GM19238 (cell line): Measurements from ENCODE around the gene MGLL.
A peak's percentile ranks its signal among the peaks of the same experiment; 100 is the strongest.

Experiments used
- DNase-seq: peaks from one replicate; pipeline ENCODE4 v3.0.0; 2011; ENCODE audit warnings: low spot score; ENCODE audit not compliant: insufficient read length

The MGLL gene

GRCh38 chr3:127676456-127676855 lies 145.9 kb downstream of the MGLL start:
- DNase-seq, result no peak

GRCh38 chr3:127675651-127676391 lies 146.5 kb downstream of the MGLL start:
- no peak for DNase-seq

GRCh38 chr3:127674790-127675189 lies 147.5 kb downstream of the MGLL start:
- DNase-seq, result no peak

GRCh38 chr3:127674101-127674721 lies 148.1 kb downstream of the MGLL start:
- DNase-seq, result no peak

GRCh38 chr3:127673191-127674100 lies 148.9 kb downstream of the MGLL start:
- DNase-seq, result peak; percentile 38

- peak; percentile 87 for DNase-seq
Observed at GRCh38 chr3:127672429-127673190, 149.7 kb downstream of the MGLL start, which contains the start of gene ABTB1. ABTB1 (plus strand) TSS chr3:127672952; CDS start chr3:127673026, 74 bp downstream.

GRCh38 chr3:127671523-127672428 lies 150.5 kb downstream of the MGLL start:
- peak; percentile 45 for DNase-seq

GRCh38 chr3:127670761-127671522 lies 151.4 kb downstream of the MGLL start:
- DNase-seq, result no peak

- no peak for DNase-seq
Observed at GRCh38 chr3:127670229-127670559, 152.1 kb downstream of the MGLL start.

- no peak for DNase-seq
Observed at GRCh38 chr3:127669541-127670228, 152.6 kb downstream of the MGLL start.

GRCh38 chr3:127668906-127669305 lies 153.4 kb downstream of the MGLL start:
- DNase-seq, result no peak

- DNase-seq, result no peak
Observed at GRCh38 chr3:127667119-127667681, 155.1 kb downstream of the MGLL start.

- DNase-seq, result no peak
Observed at GRCh38 chr3:127666676-127667075, 155.6 kb downstream of the MGLL start.

GRCh38 chr3:127665586-127665985 lies 156.7 kb downstream of the MGLL start:
- no peak for DNase-seq

GRCh38 chr3:127665165-127665564 lies 157.2 kb downstream of the MGLL start:
- no peak for DNase-seq

- DNase-seq, result no peak
Observed at GRCh38 chr3:127663151-127663550, 159.2 kb downstream of the MGLL start.

GRCh38 chr3:127662001-127662469 lies 160.3 kb downstream of the MGLL start:
- DNase-seq, result no peak

- no peak for DNase-seq
Observed at GRCh38 chr3:127661600-127661999, 160.7 kb downstream of the MGLL start.
